GM19025 (cell line): ENCODE data around the gene CPSF4L.

Experiments used
- ATAC-seq: cut with Tn5 transposase; IDR thresholded peaks from one replicate; pipeline ENCODE4 v1.9.1; 2021; ENCODE audit warnings: mild to moderate bottlenecking, low read depth, moderate library complexity; ENCODE audit not compliant: unreplicated experiment

CPSF4L gene

DNA sequence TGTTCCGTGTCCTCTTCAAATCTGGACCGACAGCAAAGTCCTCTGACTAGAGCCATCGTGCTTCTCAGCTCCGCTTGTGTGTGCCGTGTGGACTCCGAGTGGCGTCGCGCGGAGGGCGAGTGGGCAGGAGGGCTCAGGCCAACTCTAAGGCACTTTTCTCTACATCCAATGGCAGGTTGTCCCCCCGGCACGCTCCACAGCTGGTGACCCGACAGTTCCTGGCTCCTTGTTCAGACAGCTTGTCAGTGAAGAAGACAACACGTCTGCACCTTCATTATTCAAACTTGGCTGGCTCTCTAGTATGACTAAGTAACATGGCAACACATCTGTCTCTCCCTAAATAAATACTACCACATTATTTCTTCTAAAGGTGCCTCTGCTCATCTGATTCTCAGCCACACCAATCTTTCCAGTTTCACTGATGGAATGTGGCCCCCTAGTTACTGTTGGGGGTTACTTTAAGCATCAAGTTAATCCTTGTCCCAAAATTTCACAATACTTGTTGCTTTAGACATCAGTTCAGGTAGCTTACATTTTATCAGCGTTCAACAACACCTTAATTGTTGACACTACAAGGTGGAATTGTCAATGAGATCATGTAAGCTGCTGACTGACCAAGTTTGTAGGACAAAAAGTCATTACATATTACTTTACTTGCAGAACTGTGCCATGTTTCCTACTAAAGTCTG, 53.4 kb downstream of the CPSF4L start:
- ATAC-seq = no peak

GRCh38 chr17:73205459-73205961, 56.2 kb downstream of the CPSF4L start:
- no peak for ATAC-seq

- ATAC-seq = no peak
Measured at GRCh38 chr17:73203788-73204479, 57.7 kb downstream of the CPSF4L start.

GRCh38 chr17:73203135-73203787, 58.4 kb downstream of the CPSF4L start:
- ATAC-seq = peak; percentile 61

GRCh38 chr17:73201215-73202069, 60.2 kb downstream of the CPSF4L start:
- ATAC-seq = no peak

DNA sequence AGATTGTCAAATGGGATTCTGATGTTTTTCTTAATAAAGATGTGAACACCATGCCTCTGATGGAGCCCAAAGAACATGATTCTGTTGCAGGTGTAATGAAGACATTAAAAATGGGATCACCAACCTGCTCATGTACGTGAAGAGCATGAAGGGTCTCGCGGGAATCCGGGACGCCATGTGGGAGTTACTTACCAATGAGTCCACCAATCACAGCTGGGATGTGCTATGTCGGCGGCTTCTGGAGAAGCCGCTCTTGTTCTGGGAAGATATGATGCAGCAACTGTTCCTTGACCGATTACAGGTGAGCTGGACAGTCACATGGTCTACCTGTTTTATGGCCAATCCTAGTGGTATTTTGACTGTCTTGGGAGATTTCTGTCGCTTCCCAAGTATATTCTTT, 61.2 kb downstream of the CPSF4L start:
- ATAC-seq = no peak

GRCh38 chr17:73199751-73200317, 61.8 kb downstream of the CPSF4L start:
- ATAC-seq = no peak

DNA sequence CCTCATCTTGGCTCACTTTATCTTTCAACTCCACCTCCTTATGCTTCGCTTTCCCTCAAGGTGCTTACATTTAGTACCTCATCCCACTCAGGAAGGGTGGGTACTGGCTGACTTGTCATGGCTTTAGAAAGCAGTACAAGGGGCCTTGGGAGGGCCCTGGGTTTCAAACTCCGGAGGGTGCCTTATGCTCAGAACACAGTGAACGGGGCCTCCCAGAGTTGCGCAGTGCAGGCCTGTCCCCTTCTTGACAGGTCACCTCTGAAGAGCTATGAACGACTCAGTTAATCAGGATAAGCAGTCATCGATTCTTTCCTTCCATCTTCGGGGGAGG, 62.8 kb downstream of the CPSF4L start:
- no peak for ATAC-seq
